ENCODE data around the gene SNN. TPM values are rescaled to one million over a fixed set of nuclear protein-coding genes. Genes with fewer than 3 reads are reported as not detected.

SNN gene
- total RNA-seq, 2 donors from 2014 or later, result 7.5 to 10.9 TPM

GRCh38 chr16:11630768-11631056 lies 37.5 kb upstream of the SNN start:
- no peak for DNase-seq
- Histone ChIP-seq H3K27me3 (no peaks in the 10 kb centered on the region), H3K27ac (no peak overlapping the region), H3K9me3 (no peaks in the 10 kb centered on the region), H3K4me3 (no peak overlapping the region), H3K36me3 (replicated peaks in 1 of 2; ENCODE audit: insufficient read depth in 1 of 2, low read depth in 2 of 2) (no peaks in the 10 kb centered on the region), H3K4me1 (peaks cover 28% of the 10 kb centered on the region)
- no peak for TF ChIP-seq POLR2A (IDR thresholded peaks at IDR 0.05)
- TF ChIP-seq, protein P1, sequence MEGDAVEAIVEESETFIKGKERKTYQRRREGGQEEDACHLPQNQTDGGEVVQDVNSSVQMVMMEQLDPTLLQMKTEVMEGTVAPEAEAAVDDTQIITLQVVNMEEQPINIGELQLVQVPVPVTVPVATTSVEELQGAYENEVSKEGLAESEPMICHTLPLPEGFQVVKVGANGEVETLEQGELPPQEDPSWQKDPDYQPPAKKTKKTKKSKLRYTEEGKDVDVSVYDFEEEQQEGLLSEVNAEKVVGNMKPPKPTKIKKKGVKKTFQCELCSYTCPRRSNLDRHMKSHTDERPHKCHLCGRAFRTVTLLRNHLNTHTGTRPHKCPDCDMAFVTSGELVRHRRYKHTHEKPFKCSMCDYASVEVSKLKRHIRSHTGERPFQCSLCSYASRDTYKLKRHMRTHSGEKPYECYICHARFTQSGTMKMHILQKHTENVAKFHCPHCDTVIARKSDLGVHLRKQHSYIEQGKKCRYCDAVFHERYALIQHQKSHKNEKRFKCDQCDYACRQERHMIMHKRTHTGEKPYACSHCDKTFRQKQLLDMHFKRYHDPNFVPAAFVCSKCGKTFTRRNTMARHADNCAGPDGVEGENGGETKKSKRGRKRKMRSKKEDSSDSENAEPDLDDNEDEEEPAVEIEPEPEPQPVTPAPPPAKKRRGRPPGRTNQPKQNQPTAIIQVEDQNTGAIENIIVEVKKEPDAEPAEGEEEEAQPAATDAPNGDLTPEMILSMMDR (IDR thresholded peaks at IDR 0.05), result no peak
- no peak for ATAC-seq
- 73 to 74% methylated on average over 6 of the region's 6 CpGs for WGBS, 2 donors
- intact Hi-C loops (cut with DNase I), result no loop called here

GRCh38 chr16:11631214-11631613 lies 37.0 kb upstream of the SNN start:
- DNase-seq (no peak), ATAC-seq (no peak)
- intact Hi-C loops (cut with DNase I), result no loop called here
- Histone ChIP-seq H3K4me1 (peaks cover 33% of the 10 kb centered on the region), H3K27ac (no peak overlapping the region), H3K27me3 (no peaks in the 10 kb centered on the region), H3K4me3 (no peak overlapping the region), H3K36me3 (replicated peaks in 1 of 2; ENCODE audit: insufficient read depth in 1 of 2, low read depth in 2 of 2) (no peaks in the 10 kb centered on the region), H3K9me3 (no peaks in the 10 kb centered on the region)
- 78 to 79% methylated on average over 2 to 7 of the region's 7 CpGs for WGBS, 2 donors
- TF ChIP-seq POLR2A (IDR thresholded peaks at IDR 0.05), result no peak
- TF ChIP-seq, protein P1 (IDR thresholded peaks at IDR 0.05), result no peak

DNA sequence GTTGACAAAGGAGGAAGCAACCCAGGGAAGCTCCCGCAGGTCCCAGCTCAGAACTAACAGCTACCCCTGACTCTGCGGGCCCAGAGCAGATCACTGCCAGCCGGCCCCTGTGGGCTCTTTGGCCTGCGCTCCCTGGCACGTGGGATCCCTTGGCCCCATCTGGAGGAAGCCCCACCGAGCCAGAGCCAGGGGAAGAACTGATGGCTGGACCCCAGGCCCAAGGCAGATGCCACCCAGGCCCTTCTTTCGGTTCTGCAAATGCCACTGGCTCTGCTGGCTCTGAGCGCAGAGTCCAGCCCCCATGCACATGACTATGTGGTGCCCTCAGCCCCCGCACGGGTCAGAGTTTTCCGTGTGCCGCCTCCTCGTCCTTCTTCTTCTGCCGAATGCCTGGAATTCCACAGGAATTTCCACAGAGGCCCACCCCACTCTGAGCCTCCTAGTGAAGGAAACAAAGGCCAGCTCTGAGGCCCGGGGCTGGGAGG lies 35.8 kb upstream of the SNN start:
- DNase-seq (peak; percentile 31 to 65 (median 45)), ATAC-seq (peak; percentile 26)
- Histone ChIP-seq H3K36me3 (replicated peaks in 1 of 2; ENCODE audit: insufficient read depth in 1 of 2, low read depth in 2 of 2) (no peaks in the 10 kb centered on the region), H3K4me1 (peaks cover 45% of the 10 kb centered on the region), H3K27me3 (no peaks in the 10 kb centered on the region), H3K9me3 (no peaks in the 10 kb centered on the region), H3K27ac (peak overlapping the region in 3 of 4 donors; percentile 2 to 61 (median 60)), H3K4me3 (no peak overlapping the region)
- peak in 1 of 3 donors; percentile 22 for TF ChIP-seq POLR2A (IDR thresholded peaks at IDR 0.05)
- TF ChIP-seq, protein P1 (IDR thresholded peaks at IDR 0.05), result no peak
- 55 to 58% methylated on average over 13 to 15 of the region's 15 CpGs for WGBS, 2 donors
- intact Hi-C loops (cut with DNase I), result no loop called here

- peaks cover 45% of the 10 kb centered on the region for H3K4me1 ChIP-seq
- no peak for ATAC-seq
- intact Hi-C loops (cut with DNase I), result no loop called here
- no peaks in the 10 kb centered on the region for H3K9me3 ChIP-seq
- TF ChIP-seq, protein P1 (IDR thresholded peaks at IDR 0.05), result no peak
- TF ChIP-seq POLR2A (IDR thresholded peaks at IDR 0.05), result no peak
- no peak overlapping the region for H3K4me3 ChIP-seq
- 53 to 68% methylated on average over 3 of the region's 3 CpGs for WGBS, 2 donors
- DNase-seq, result no peak
- no peaks in the 10 kb centered on the region for H3K27me3 ChIP-seq
- H3K27ac ChIP-seq, result peak overlapping the region in 3 of 4 donors; percentile 2 to 61 (median 60)
- no peaks in the 10 kb centered on the region for H3K36me3 ChIP-seq (replicated peaks in 1 of 2; ENCODE audit: insufficient read depth in 1 of 2, low read depth in 2 of 2)
Measured at GRCh38 chr16:11633113-11633512, 35.1 kb upstream of the SNN start.

GRCh38 chr16:11634312-11634711 lies 33.9 kb upstream of the SNN start:
- no peak overlapping the region for H3K27ac ChIP-seq
- TF ChIP-seq, protein P1 (IDR thresholded peaks at IDR 0.05), result no peak
- no peak for TF ChIP-seq POLR2A (IDR thresholded peaks at IDR 0.05)
- H3K4me3 ChIP-seq, result no peak overlapping the region
- H3K27me3 ChIP-seq, result no peaks in the 10 kb centered on the region
- peaks cover 41% of the 10 kb centered on the region for H3K4me1 ChIP-seq
- H3K9me3 ChIP-seq, result no peaks in the 10 kb centered on the region
- H3K36me3 ChIP-seq (replicated peaks in 1 of 2; ENCODE audit: insufficient read depth in 1 of 2, low read depth in 2 of 2), result no peaks in the 10 kb centered on the region
- WGBS, 2 donors, result 80 to 94% methylated on average over 6 of the region's 6 CpGs
- no peak for ATAC-seq
- no peak for DNase-seq
- intact Hi-C loops (cut with DNase I), result no loop called here
